ENCODE results near the gene PRDM10.
"Not testable (repeated sequence)": the region's sequence is repeated elsewhere in the genome, so short reads cannot be mapped to it uniquely, and the experiment has no call there.

PRDM10 gene

GRCh38 chr11:130002352-130002845 lies at the start of gene PRDM10:
PRDM10 (minus strand) TSS chr11:130002835; CDS start chr11:129960964, 41,871 bp downstream.
- DNase-seq = peak; percentile 91

- no peak for DNase-seq
These were observed 48.4 kb upstream of the PRDM10 start for GRCh38 chr11:130051082-130051481.

GRCh38 chr11:130050257-130050656 lies 47.6 kb upstream of the PRDM10 start:
- no peak for DNase-seq

- DNase-seq = no peak
These were observed 46.7 kb upstream of the PRDM10 start for GRCh38 chr11:130049328-130049771.

GRCh38 chr11:130047141-130047540 lies 44.5 kb upstream of the PRDM10 start:
- DNase-seq = no peak

- DNase-seq = no peak
These were observed 40.9 kb upstream of the PRDM10 start for GRCh38 chr11:130043575-130043974.

- DNase-seq = no peak
These were observed 39.5 kb upstream of the PRDM10 start for GRCh38 chr11:130042093-130042591.

- DNase-seq = no peak
These were observed 37.8 kb upstream of the PRDM10 start for GRCh38 chr11:130040281-130040940.

GRCh38 chr11:130037881-130038585 lies 35.4 kb upstream of the PRDM10 start:
- DNase-seq = no peak

- no peak for DNase-seq
These were observed 34.4 kb upstream of the PRDM10 start for GRCh38 chr11:130037058-130037457.

- DNase-seq = no peak
These were observed 31.6 kb upstream of the PRDM10 start for GRCh38 chr11:130034236-130034635.

- DNase-seq = no peak
These were observed 30.3 kb upstream of the PRDM10 start for GRCh38 chr11:130032931-130033330.

- DNase-seq = no peak
These were observed 29.3 kb upstream of the PRDM10 start for GRCh38 chr11:130031945-130032344.

- DNase-seq = no peak
These were observed 28.4 kb upstream of the PRDM10 start for GRCh38 chr11:130031056-130031455.

- DNase-seq = no peak
These were observed 26.5 kb upstream of the PRDM10 start for GRCh38 chr11:130029137-130029536.

- DNase-seq = no peak
These were observed 22.7 kb upstream of the PRDM10 start for GRCh38 chr11:130025371-130025770.

GRCh38 chr11:130024361-130024760 lies 21.7 kb upstream of the PRDM10 start:
- no peak for DNase-seq

GRCh38 chr11:130023204-130023603 lies 20.6 kb upstream of the PRDM10 start:
- DNase-seq = no peak

GRCh38 chr11:130022799-130023198 lies 20.2 kb upstream of the PRDM10 start:
- DNase-seq = no peak

GRCh38 chr11:130021606-130022005 lies 19.0 kb upstream of the PRDM10 start:
- not testable (repeated sequence) for DNase-seq

- DNase-seq = no peak
These were observed 17.7 kb upstream of the PRDM10 start for GRCh38 chr11:130020323-130020722.

- DNase-seq = not testable (repeated sequence)
These were observed 13.2 kb upstream of the PRDM10 start for GRCh38 chr11:130015846-130016245.

GRCh38 chr11:130008326-130008725 lies 5.7 kb upstream of the PRDM10 start:
- no peak for DNase-seq

- no peak for DNase-seq
These were observed 4.3 kb upstream of the PRDM10 start for GRCh38 chr11:130006929-130007328.

Measured in stimulated activated CD4-positive, alpha-beta T cell treated with anti-CD3 and anti-CD28 coated beads, Interleukin-4, amount 100 ng/mL, for 1 hour (primary cell).